HCT116 (cell line): Measurements from ENCODE around the gene SCN2A. TPM values are rescaled to one million over a fixed set of nuclear protein-coding genes. Genes with fewer than 3 reads are reported as not detected.

Source experiments
- ATAC-seq: fragments of 200-7000 bp; cut with Tn5 transposase; 2 replicates; pipeline ENCODE4 v1.9.1; 2020; ENCODE audit warnings: mild to moderate bottlenecking, moderate library complexity
- BruUV-seq: library from RNA; stranded (reverse); fragments of 400-500 nt; replicated peaks from 2 replicates; lab custom pipeline; 2021; lab: Mats Ljungman, UMichigan
- CTCF ChIA-PET: fragments of 300-600 bp; sonication (Branson Sonifier 250); formaldehyde crosslinking; loops from one replicate; lab custom pipeline; 2021; ENCODE audit warnings: antibody characterized with exemption; lab: Charles Lee
- POLR2A ChIA-PET: fragments of 300-600, 350-600 bp; sonication (Branson Sonifier 250); formaldehyde crosslinking; loops from one replicate; lab custom pipeline; 2021; ENCODE audit warnings: antibody characterized with exemption; lab: Charles Lee
- RAD21 ChIA-PET, 2 experiments: fragments of 300-600 bp; sonication (Branson Sonifier 250); formaldehyde crosslinking; loops; one replicate each; lab custom pipeline; 2023; ENCODE audit warnings: low total read pairs in 2 of 2; ENCODE audit not compliant: uncharacterized antibody in 2 of 2, unreplicated experiment in 2 of 2, low non-redundant PET in 1 of 2; lab: Charles Lee
- DNase-seq: peaks from one replicate; pipeline ENCODE4 v3.0.0-alpha.2; 2010; ENCODE audit warnings: low read depth, low spot score
- H2AFZ ChIP-seq: fragments of 200-600 bp; shearing (Covaris generic), sonication (generic); 2 replicates; pipeline ENCODE4 v1.6.1; 2017; ENCODE audit warnings: low read depth, mixed run types, mixed read lengths, antibody characterized with exemption, low read length; ENCODE audit not compliant: poor library complexity, severe bottlenecking
- H3K27ac ChIP-seq: 2 replicates; pipeline ENCODE4 v1.5.1; 2012; ENCODE audit warnings: low read depth, low read length
- H3K27me3 ChIP-seq: fragments of 200-600 bp; sonication (generic); 2 replicates; pipeline ENCODE4 v1.6.1; 2016; ENCODE audit warnings: mixed run types, low read length, mixed read lengths; ENCODE audit not compliant: insufficient read depth
- H3K36me3 ChIP-seq, 2 experiments: fragments of 200-500 bp in 1 of 2; fragments of 200-600 bp in 1 of 2; sonication (Bioruptor generic) in 1 of 2; sonication (generic) in 1 of 2; 2 replicates each; pipeline versions ENCODE4 v1.5.1 to v1.6.1; 2014 to 2016; ENCODE audit warnings: low read length in 2 of 2, inconsistent platforms in 1 of 2, mixed read lengths in 1 of 2, mixed run types in 1 of 2; ENCODE audit not compliant: insufficient read depth in 2 of 2, control insufficient read depth in 1 of 2
- H3K4me1 ChIP-seq, 2 experiments: fragments of 200-600 bp in 1 of 2; sonication (generic) in 1 of 2; 2 replicates each; pipeline versions ENCODE4 v1.5.1 to v1.6.1; 2012 to 2017; ENCODE audit warnings: low read length in 2 of 2, inconsistent platforms in 1 of 2, mild to moderate bottlenecking in 1 of 2, mixed read lengths in 1 of 2, mixed run types in 1 of 2, moderate library complexity in 1 of 2; ENCODE audit not compliant: insufficient read depth in 2 of 2, control insufficient read depth in 1 of 2
- H3K4me2 ChIP-seq: fragments of 200-600 bp; sonication (generic); 2 replicates; pipeline ENCODE4 v1.6.1; 2017; ENCODE audit warnings: mixed run types, low read length, mixed read lengths
- H3K4me3 ChIP-seq, 2 experiments: fragments of 200-600 bp in 1 of 2; sonication (generic) in 1 of 2; replicated peaks in 1 of 2; 2 replicates each; pipeline ENCODE4 v1.5.1; 2011 to 2016; ENCODE audit warnings: low read length in 2 of 2, control low read depth in 1 of 2, low read depth in 1 of 2, mild to moderate bottlenecking in 1 of 2, mixed read lengths in 1 of 2, mixed run types in 1 of 2
- H3K79me2 ChIP-seq: fragments of 200-600 bp; sonication (generic); 2 replicates; pipeline ENCODE4 v1.6.1; 2017; ENCODE audit warnings: mild to moderate bottlenecking, mixed run types, low read length, moderate library complexity, mixed read lengths; ENCODE audit not compliant: insufficient read depth
- H3K9ac ChIP-seq: fragments of 200-600 bp; sonication (generic); 2 replicates; pipeline ENCODE4 v1.6.1; 2016; ENCODE audit warnings: low read length, mixed read lengths
- H3K9me2 ChIP-seq: fragments of 200-600 bp; sonication (generic), shearing (Covaris generic); 2 replicates; pipeline ENCODE4 v1.6.1; 2017; ENCODE audit warnings: mixed run types, mild to moderate bottlenecking, moderate library complexity; ENCODE audit not compliant: insufficient read depth
- H3K9me3 ChIP-seq, 2 experiments: fragments of 200-500 bp in 1 of 2; fragments of 200-600 bp in 1 of 2; sonication (Bioruptor generic) in 1 of 2; sonication (generic) in 1 of 2; 2 replicates each; pipeline ENCODE4 v1.6.1; 2014 to 2017; ENCODE audit warnings: low read length in 2 of 2, mixed read lengths in 2 of 2, inconsistent platforms in 1 of 2, low read depth in 1 of 2, mild to moderate bottlenecking in 1 of 2, mixed run types in 1 of 2, moderate library complexity in 1 of 2; ENCODE audit not compliant: control insufficient read depth in 1 of 2, insufficient read depth in 1 of 2
- H4K20me1 ChIP-seq: fragments of 200-600 bp; sonication (generic), shearing (Covaris generic); 2 replicates; pipeline ENCODE4 v1.6.1; 2017; ENCODE audit warnings: mixed run types, mild to moderate bottlenecking, moderate library complexity; ENCODE audit not compliant: insufficient read depth
- CBX3 ChIP-seq: IDR thresholded peaks from 2 replicates; pipeline ENCODE4 v1.6.1; 2012; ENCODE audit warnings: low read depth
- CEBPB ChIP-seq: IDR thresholded peaks from 2 replicates; pipeline ENCODE4 v1.6.1; 2012; ENCODE audit warnings: low read depth
- EGR1 ChIP-seq: IDR thresholded peaks from 2 replicates; pipeline ENCODE4 v1.6.1; 2012; ENCODE audit warnings: low read depth
- ELF1 ChIP-seq: IDR thresholded peaks from 2 replicates; pipeline ENCODE4 v1.6.1; 2012; ENCODE audit warnings: low read depth, borderline replicate concordance
- EZH2 ChIP-seq: fragments of 200-600 bp; sonication (generic); IDR thresholded peaks from 2 replicates; pipeline ENCODE4 v1.6.1; 2017; ENCODE audit warnings: antibody characterized with exemption, mixed run types
- EZH2phosphoT487 ChIP-seq: fragments of 200-600 bp; IDR thresholded peaks from 2 replicates; pipeline ENCODE4 v1.6.1; 2018; ENCODE audit warnings: antibody characterized with exemption, borderline replicate concordance
- JUND ChIP-seq: IDR thresholded peaks from 2 replicates; pipeline ENCODE4 v1.6.1; 2012
- MAX ChIP-seq: IDR thresholded peaks from 2 replicates; pipeline ENCODE4 v1.6.1; 2012
- POLR2AphosphoS5 ChIP-seq: IDR thresholded peaks from 2 replicates; pipeline ENCODE4 v1.6.1; 2011; ENCODE audit warnings: mild to moderate bottlenecking, low read depth, low read length, moderate library complexity
- RAD21 ChIP-seq: IDR thresholded peaks from 2 replicates; pipeline ENCODE4 v1.6.1; 2012; ENCODE audit warnings: low read depth, mild to moderate bottlenecking
- REST ChIP-seq: IDR thresholded peaks from 2 replicates; pipeline ENCODE4 v1.6.1; 2012; ENCODE audit warnings: low read depth
- SP1 ChIP-seq: IDR thresholded peaks from 2 replicates; pipeline ENCODE4 v1.6.1; 2012; ENCODE audit warnings: low read depth
- SRF ChIP-seq: IDR thresholded peaks from 2 replicates; pipeline ENCODE4 v1.6.1; 2012; ENCODE audit warnings: low read depth
- ZBTB33 ChIP-seq: IDR thresholded peaks from 2 replicates; pipeline ENCODE4 v1.6.1; 2011; ENCODE audit warnings: mild to moderate bottlenecking, low read length, moderate library complexity; ENCODE audit not compliant: insufficient replicate concordance; ENCODE audit errors: extremely low read depth
- ZFX ChIP-seq: fragments of 450-650 bp; IDR thresholded peaks from 2 replicates; pipeline ENCODE4 v1.6.1; 2017
- ZNF274 ChIP-seq: fragments of 200-500 bp; sonication (Bioruptor generic); IDR thresholded peaks from 2 replicates; pipeline ENCODE4 v1.6.1; 2014; ENCODE audit warnings: mild to moderate bottlenecking, low read depth, low read length, inconsistent platforms
- intact Hi-C: fragments of 100-400 bp; cut with micrococcal nuclease; formaldehyde crosslinking; loops from 2 replicates; pipeline ENCODE4 v1.10.0; 2022
- total RNA-seq: library from RNA; stranded (reverse); gene quantifications from one replicate; pipeline ENCODE4 v1.2.1, GENCODE V29; 2021; ENCODE audit not compliant: unreplicated experiment

Gene SCN2A
- total RNA-seq, 1 experiment from 2014 or later = 0.25 TPM

GRCh38 chr2:165251366-165251765 is 12.2 kb downstream of the SCN2A start:
- ATAC-seq (no peak), DNase-seq (no peak)

More at GRCh38 chr2:165251366-165251765, 12.2 kb downstream of the SCN2A start:
- Histone ChIP-seq H3K9ac (no peak overlapping the region), H3K36me3 (no peaks in the 10 kb centered on the region), H3K4me2 (no peak overlapping the region), H4K20me1 (no peaks in the 10 kb centered on the region), H3K9me2 (no peaks in the 10 kb centered on the region), H2AFZ (no peak overlapping the region), H3K4me3 (no peak overlapping the region), H3K79me2 (no peaks in the 10 kb centered on the region), H3K27me3 (peaks cover 12% of the 10 kb centered on the region; the same call in 1 of the 2 replicates), H3K9me3 (no peaks in the 10 kb centered on the region), H3K4me1 (no peaks in the 10 kb centered on the region), H3K27ac (no peak overlapping the region)
- POLR2A ChIA-PET = no interaction called here
- CTCF ChIA-PET = no interaction called here
- intact Hi-C loops = no loop called here
- TF ChIP-seq EZH2phosphoT487 = no peak
- no peak for TF ChIP-seq CEBPB
- TF ChIP-seq EGR1 = no peak
- no peak for TF ChIP-seq ZFX
- TF ChIP-seq POLR2AphosphoS5 = no peak
- TF ChIP-seq EZH2 = no peak
- no peak for TF ChIP-seq RAD21
- TF ChIP-seq SP1 = no peak
- TF ChIP-seq ZNF274 = no peak
- no peak for TF ChIP-seq CBX3
- TF ChIP-seq ZBTB33 = no peak
- no peak for TF ChIP-seq MAX
- TF ChIP-seq REST = no peak
- no peak for TF ChIP-seq SRF
- TF ChIP-seq JUND = no peak
- TF ChIP-seq ELF1 = no peak
- RAD21 ChIA-PET = no interaction called here
- BruUV-seq = no TSS peak
